Measurements from ENCODE around the gene GATA1.

- TF ChIP-seq NR2C1 (IDR thresholded peaks at IDR 0.05) = no peak
- no peak for TF ChIP-seq MXI1 (IDR thresholded peaks at IDR 0.05; ENCODE audit: low read depth, low read length)
- no peak for TF ChIP-seq NFYA (IDR thresholded peaks at IDR 0.05; ENCODE audit: borderline replicate concordance, low read depth, low read length)
- no peak for TF ChIP-seq RB1 (IDR thresholded peaks at IDR 0.05; ENCODE audit: borderline replicate concordance)
- TF ChIP-seq ZNF592 (IDR thresholded peaks at IDR 0.05) = no peak
- TF ChIP-seq ZZZ3 (IDR thresholded peaks at IDR 0.05; ENCODE audit: control insufficient read depth, insufficient read length, low read depth) = no peak
- TF ChIP-seq POLR2A (IDR thresholded peaks at IDR 0.05; ENCODE audit: low read depth, low read length) = no peak
These were observed 1.2 kb upstream of the GATA1 start for GRCh38 chrX:48785186-48785539.

Measured in GM12878 (cell line).